ENCODE data around the gene TNMD. TPM values are rescaled to one million over a fixed set of nuclear protein-coding genes. Genes with fewer than 3 reads are reported as not detected.

The TNMD gene
- total RNA-seq, 3 donors from 2014 or later = 0.60 to 1.5 (median 0.77) TPM

DNA sequence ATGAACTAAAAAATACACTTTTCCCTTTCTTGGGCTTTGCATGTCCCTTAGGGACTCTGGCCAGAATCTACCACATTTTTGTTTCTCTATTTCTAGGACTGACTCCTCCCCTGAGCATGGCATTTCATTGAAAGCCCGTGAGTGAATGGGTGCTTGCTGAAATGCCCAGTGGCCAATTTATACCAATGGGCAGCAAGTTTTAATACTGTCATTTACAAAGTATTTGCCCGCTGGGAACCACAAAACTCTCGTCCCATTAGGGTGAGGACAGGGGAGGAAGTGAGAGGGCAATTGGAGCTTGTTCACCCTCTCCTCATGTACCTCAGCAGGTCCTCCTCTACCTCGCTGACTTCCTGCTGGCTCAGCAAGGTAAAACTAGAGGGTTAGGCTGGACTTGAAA, 60.4 kb downstream of the TNMD start:
- Histone ChIP-seq H3K4me3 (no peak overlapping the region), H3K4me1 (ENCODE audit: low read depth) (peaks cover 7% of the 10 kb centered on the region), H3K9me3 (no peaks in the 10 kb centered on the region), H3K36me3 (ENCODE audit: low read depth) (no peaks in the 10 kb centered on the region)
- intact Hi-C loops (cut with DNase I, micrococcal nuclease) = no loop called here
- ATAC-seq (no peak), DNase-seq (no peak)
- TF ChIP-seq, protein P1, sequence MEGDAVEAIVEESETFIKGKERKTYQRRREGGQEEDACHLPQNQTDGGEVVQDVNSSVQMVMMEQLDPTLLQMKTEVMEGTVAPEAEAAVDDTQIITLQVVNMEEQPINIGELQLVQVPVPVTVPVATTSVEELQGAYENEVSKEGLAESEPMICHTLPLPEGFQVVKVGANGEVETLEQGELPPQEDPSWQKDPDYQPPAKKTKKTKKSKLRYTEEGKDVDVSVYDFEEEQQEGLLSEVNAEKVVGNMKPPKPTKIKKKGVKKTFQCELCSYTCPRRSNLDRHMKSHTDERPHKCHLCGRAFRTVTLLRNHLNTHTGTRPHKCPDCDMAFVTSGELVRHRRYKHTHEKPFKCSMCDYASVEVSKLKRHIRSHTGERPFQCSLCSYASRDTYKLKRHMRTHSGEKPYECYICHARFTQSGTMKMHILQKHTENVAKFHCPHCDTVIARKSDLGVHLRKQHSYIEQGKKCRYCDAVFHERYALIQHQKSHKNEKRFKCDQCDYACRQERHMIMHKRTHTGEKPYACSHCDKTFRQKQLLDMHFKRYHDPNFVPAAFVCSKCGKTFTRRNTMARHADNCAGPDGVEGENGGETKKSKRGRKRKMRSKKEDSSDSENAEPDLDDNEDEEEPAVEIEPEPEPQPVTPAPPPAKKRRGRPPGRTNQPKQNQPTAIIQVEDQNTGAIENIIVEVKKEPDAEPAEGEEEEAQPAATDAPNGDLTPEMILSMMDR (IDR thresholded peaks at IDR 0.05) = no peak

DNA sequence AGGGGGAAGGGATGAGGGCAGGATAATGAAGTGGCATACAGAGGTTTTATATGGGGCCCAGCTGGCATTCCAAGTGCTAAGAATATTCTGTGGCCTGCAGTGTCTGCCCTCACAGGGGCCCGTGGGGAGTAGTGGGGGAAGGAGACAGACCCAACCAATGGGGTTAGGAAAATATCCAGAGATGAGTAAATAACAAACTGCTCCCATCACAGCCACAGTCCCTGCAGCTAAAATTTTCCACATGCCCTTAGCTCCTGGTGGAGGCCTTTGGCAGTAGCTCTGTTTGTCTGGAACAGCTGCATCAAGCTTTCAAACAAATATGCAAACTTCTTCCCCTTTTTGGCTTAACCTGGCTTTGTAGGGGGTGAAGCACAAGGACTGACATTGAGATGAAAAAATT, 62.4 kb downstream of the TNMD start:
- intact Hi-C loops (cut with DNase I, micrococcal nuclease) = no loop called here
- TF ChIP-seq, protein P1 (IDR thresholded peaks at IDR 0.05) = no peak

DNA sequence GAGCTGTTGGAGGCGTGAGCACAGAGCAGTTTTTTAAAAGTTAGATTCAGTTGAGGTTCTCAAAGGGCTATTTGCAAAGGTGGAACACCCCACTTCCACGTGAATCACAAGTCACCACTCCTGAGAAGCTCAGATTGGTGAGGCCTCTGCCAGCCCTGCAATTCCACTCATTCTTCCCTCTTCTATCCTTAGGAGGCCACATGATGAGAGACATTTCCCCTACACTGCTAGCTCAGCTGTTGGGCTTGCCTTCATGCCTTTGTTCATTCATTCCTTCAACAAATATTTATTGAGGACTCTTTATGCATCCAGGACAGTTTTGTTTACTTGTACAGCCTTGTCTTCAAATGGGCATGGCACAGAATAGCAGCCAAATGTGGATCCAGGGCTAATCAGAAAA, 63.0 kb downstream of the TNMD start:
- TF ChIP-seq, protein P1 (IDR thresholded peaks at IDR 0.05) = no peak
- Histone ChIP-seq H3K9me3 (no peaks in the 10 kb centered on the region), H3K4me3 (no peak overlapping the region), H3K36me3 (ENCODE audit: low read depth) (no peaks in the 10 kb centered on the region), H3K4me1 (ENCODE audit: low read depth) (peaks cover 14% of the 10 kb centered on the region)
- DNase-seq (no peak), ATAC-seq (no peak)
- intact Hi-C loops (cut with DNase I, micrococcal nuclease) = no loop called here

More for the DNA sequence above, 62.4 kb downstream of the TNMD start:
- DNase-seq = no peak
- Histone ChIP-seq H3K4me3 (no peak overlapping the region), H3K36me3 (ENCODE audit: low read depth) (no peaks in the 10 kb centered on the region), H3K4me1 (ENCODE audit: low read depth) (peaks cover 14% of the 10 kb centered on the region), H3K9me3 (no peaks in the 10 kb centered on the region)
- no peak for ATAC-seq

DNA sequence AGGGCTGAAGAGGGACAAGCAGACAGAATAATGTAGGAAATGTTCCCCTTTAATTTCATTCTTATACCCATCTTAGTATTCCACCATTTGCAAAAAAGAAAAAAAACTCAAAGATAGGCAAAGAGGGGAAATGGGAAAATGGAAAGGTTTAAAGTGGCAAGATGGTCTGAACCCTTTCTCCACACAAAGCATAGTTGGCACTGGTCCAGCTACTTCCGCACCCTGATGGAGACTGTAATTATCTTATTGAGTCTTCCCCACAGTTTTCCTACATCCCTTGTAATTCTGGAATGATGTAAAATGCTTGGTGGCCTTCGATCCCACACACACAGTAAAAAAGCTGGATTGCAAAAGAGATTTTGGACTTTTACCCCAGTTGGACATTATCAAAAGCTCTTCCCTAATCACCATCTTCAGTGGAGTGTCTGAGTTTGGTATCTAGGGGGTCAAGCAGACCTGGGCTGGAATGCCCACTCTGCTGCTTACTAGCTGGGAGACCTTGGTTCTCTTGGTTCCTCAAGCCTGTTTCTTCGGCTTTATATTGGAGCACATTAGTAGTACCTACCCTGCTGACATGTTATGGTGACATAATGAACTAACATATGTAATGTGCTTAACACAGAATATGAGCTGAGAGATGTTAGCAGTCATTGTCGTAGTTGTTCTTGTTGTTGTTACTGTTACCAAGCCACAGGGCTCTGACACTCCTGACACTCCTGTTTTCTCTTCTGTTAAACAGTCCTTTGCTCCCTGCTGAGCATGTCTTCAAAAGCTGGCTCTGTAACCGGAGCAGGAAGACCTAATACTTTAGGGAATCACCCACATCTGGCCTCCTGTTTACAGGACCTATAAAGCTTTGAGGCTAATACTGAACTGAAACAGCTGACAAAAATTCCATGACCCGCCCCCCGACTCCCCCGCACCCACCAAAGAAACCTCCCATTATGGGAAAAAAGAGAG, 64.0 kb downstream of the TNMD start:
- ATAC-seq (peak; percentile 54), DNase-seq (peak in 1 of 3 donors; percentile 29)
- intact Hi-C loops (cut with DNase I, micrococcal nuclease) = no loop called here
- no peaks in the 10 kb centered on the region for H3K36me3 ChIP-seq (ENCODE audit: low read depth)
- peaks cover 12% of the 10 kb centered on the region for H3K4me1 ChIP-seq (ENCODE audit: low read depth)
- no peaks in the 10 kb centered on the region for H3K9me3 ChIP-seq
- H3K4me3 ChIP-seq = no peak overlapping the region
- TF ChIP-seq, protein P1 (IDR thresholded peaks at IDR 0.05) = no peak

Other genes with a start within 250 kb of the TNMD start
- gene PCDH19, start 174.7 kb upstream of the TNMD start, total RNA-seq = 1 to 10 TPM; 1.0 to 2.0 (median 1.7) TPM
- 100 to 1,000 TPM in 2 of 3 donors, 10 to 100 TPM in 1; 63.0 to 132 (median 111) TPM for gene TSPAN6, start 51.9 kb downstream of the TNMD start, total RNA-seq
- gene SRPX2, start 59.3 kb downstream of the TNMD start, total RNA-seq = 10 to 100 TPM in 2 of 3 donors, 1 to 10 TPM in 1; 3.3 to 17.6 (median 13.9) TPM
- gene SYTL4, start 147.2 kb downstream of the TNMD start, total RNA-seq = 10 to 100 TPM; 35.7 to 47.1 (median 44.3) TPM
- 10 to 100 TPM; 16.7 to 24.0 (median 23.9) TPM for gene CSTF2, start 235.5 kb downstream of the TNMD start, total RNA-seq

Measured in mucosa of descending colon (tissue), 3 donors.